OCI-LY1 (cell line): ENCODE measurements around the gene BTBD6.

Source experiments
- EZH2 ChIP-seq: fragments of 200-600 bp; sonication (generic), shearing (Covaris generic); IDR thresholded peaks from 2 replicates; pipeline ENCODE4 v1.8.0; 2017; ENCODE audit warnings: borderline replicate concordance, mixed run types, mild to moderate bottlenecking, antibody characterized with exemption, low read length, moderate library complexity, mixed read lengths
- TF ChIP-seq, protein P1 (sequence below): fragments of 200-600 bp; sonication (generic), shearing (Covaris generic); IDR thresholded peaks from 2 replicates; pipeline ENCODE4 v1.5.1; 2017; ENCODE audit warnings: mild to moderate bottlenecking, antibody characterized with exemption, low read length, moderate library complexity, mixed read lengths

- TF ChIP-seq, protein P1, sequence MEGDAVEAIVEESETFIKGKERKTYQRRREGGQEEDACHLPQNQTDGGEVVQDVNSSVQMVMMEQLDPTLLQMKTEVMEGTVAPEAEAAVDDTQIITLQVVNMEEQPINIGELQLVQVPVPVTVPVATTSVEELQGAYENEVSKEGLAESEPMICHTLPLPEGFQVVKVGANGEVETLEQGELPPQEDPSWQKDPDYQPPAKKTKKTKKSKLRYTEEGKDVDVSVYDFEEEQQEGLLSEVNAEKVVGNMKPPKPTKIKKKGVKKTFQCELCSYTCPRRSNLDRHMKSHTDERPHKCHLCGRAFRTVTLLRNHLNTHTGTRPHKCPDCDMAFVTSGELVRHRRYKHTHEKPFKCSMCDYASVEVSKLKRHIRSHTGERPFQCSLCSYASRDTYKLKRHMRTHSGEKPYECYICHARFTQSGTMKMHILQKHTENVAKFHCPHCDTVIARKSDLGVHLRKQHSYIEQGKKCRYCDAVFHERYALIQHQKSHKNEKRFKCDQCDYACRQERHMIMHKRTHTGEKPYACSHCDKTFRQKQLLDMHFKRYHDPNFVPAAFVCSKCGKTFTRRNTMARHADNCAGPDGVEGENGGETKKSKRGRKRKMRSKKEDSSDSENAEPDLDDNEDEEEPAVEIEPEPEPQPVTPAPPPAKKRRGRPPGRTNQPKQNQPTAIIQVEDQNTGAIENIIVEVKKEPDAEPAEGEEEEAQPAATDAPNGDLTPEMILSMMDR, result no peak
- no peak for TF ChIP-seq EZH2
These were observed 24.7 kb downstream of the BTBD6 start for GRCh38 chr14:105273062-105273461.
